Right cardiac atrium (tissue), 5 donors: ENCODE measurements around the gene MARK2. TPM values are rescaled to one million over a fixed set of nuclear protein-coding genes. Genes with fewer than 3 reads are reported as not detected.
"Not testable (repeated sequence)": the region's sequence is repeated elsewhere in the genome, so short reads cannot be mapped to it uniquely, and the experiment has no call there.

Experiments
- ATAC-seq, 2 donors: fragments of 200-7000 bp; cut with Tn5 transposase; one replicate each; pipeline versions ENCODE4 v1.8.0 to v1.9.1; 2020; ENCODE audit warnings: moderate library complexity in 2 of 2, mild to moderate bottlenecking in 1 of 2
- DNase-seq, 3 donors: peaks; one replicate each; pipeline ENCODE4 v3.0.0-alpha.2; 2020
- H3K27ac ChIP-seq: one replicate; pipeline ENCODE4 v1.5.1; 2013; ENCODE audit warnings: mild to moderate bottlenecking, low read length, control low read depth, moderate library complexity
- H3K27me3 ChIP-seq: one replicate; pipeline ENCODE4 v1.6.1; 2013; ENCODE audit not compliant: control insufficient read depth, insufficient read depth
- H3K4me1 ChIP-seq: one replicate; pipeline ENCODE4 v1.6.1; 2013; ENCODE audit warnings: low read length; ENCODE audit not compliant: control insufficient read depth, insufficient read depth
- H3K4me3 ChIP-seq: one replicate; pipeline ENCODE4 v1.5.1; 2013; ENCODE audit warnings: low read length, control low read depth
- H3K9me3 ChIP-seq: one replicate; pipeline ENCODE4 v1.6.1; 2013; ENCODE audit warnings: low read length; ENCODE audit not compliant: control insufficient read depth
- whole genome bisulfite sequencing: extraction: QIAGEN DNeasy Blood & Tissue Kit; methylation state at CpG from one replicate; pipeline ENCODE4 v1.1.7; 2013; 5-methylcytosine and 5-hydroxymethylcytosine counted together
- intact Hi-C, 4 donors: fragments of 100-400 bp; cut with DNase I; formaldehyde crosslinking; loops; one replicate each; pipeline versions ENCODE4 v1.11.0 to v1.14.0; 2022 to 2023
- polyA plus RNA-seq: library from polyadenylated mRNA; stranded (reverse); fragments of 200-250 nt; gene quantifications from one replicate; pipeline ENCODE4 v1.2.3, GENCODE V29; 2013
- total RNA-seq, 4 donors: library from RNA; stranded (reverse); fragmentation: NEBNext Ultra II Directional; extraction: Animal tissue kit (Norgen Biotek cat#: 25700); gene quantifications; one replicate each; pipeline ENCODE4 v1.2.1, GENCODE V29; 2021
- donor health status: healthy with polysubstance abuse.
- donor health status: DM: no; HTN: yes; CAD: no.
- donor health status: DM: no; HTN: no; CAD: no.
- donor health status: DM: no; HTN: yes; CAD: no; lungs with severe emphysema.
- donor health status: DM: yes; HTN: yes; CAD: no.

Gene MARK2
- total and polyA plus RNA-seq, 5 donors = 20.0 to 45.3 (median 40.6) TPM

- WGBS = 88% methylated on average over 2 of the region's 2 CpGs
- no peak overlapping the region for H3K27ac ChIP-seq
- H3K27me3 ChIP-seq = no peaks in the 10 kb centered on the region
- H3K4me3 ChIP-seq = no peak overlapping the region
- H3K4me1 ChIP-seq = peaks cover 4% of the 10 kb centered on the region
- ATAC-seq (no peak), DNase-seq (no peak)
- intact Hi-C loops = no loop called here
- H3K9me3 ChIP-seq = no peaks in the 10 kb centered on the region
Observed at GRCh38 chr11:63855975-63856374, 17.1 kb downstream of the MARK2 start.

- Histone ChIP-seq H3K4me3 (no peak overlapping the region), H3K27me3 (no peaks in the 10 kb centered on the region), H3K27ac (no peak overlapping the region), H3K4me1 (peaks cover 2% of the 10 kb centered on the region), H3K9me3 (no peaks in the 10 kb centered on the region)
- WGBS = 77% methylated on average over 11 of the region's 11 CpGs
- ATAC-seq (peak; percentile 76 to 88), DNase-seq (peak; percentile 44 to 74 (median 72))
- intact Hi-C loops = no loop called here
Observed at GRCh38 chr11:63858628-63859550, 20.0 kb downstream of the MARK2 start.

GRCh38 chr11:63862923-63863322 is 24.0 kb downstream of the MARK2 start:
- DNase-seq (no peak), ATAC-seq (no peak)
- no peak overlapping the region for H3K27ac ChIP-seq
- intact Hi-C loops = no loop called here
- peaks cover 2% of the 10 kb centered on the region for H3K4me1 ChIP-seq
- H3K4me3 ChIP-seq = no peak overlapping the region
- no peaks in the 10 kb centered on the region for H3K9me3 ChIP-seq
- H3K27me3 ChIP-seq = no peaks in the 10 kb centered on the region
- 45% methylated on average over 4 of the region's 4 CpGs for WGBS

- intact Hi-C loops, H3K4me3 ChIP-seq, DNase-seq, ATAC-seq, H3K27ac ChIP-seq, H3K4me1 ChIP-seq, H3K9me3 ChIP-seq, H3K27me3 ChIP-seq: not testable (repeated sequence)
- WGBS = 98% methylated on average over 6 of the region's 6 CpGs
Observed at GRCh38 chr11:63863620-63864019, 24.7 kb downstream of the MARK2 start.

- no peak overlapping the region for H3K27ac ChIP-seq
- intact Hi-C loops = no loop called here
- whole genome bisulfite sequencing = 58% methylated on average over 4 of the region's 4 CpGs
- DNase-seq (peak; percentile 68 to 85 (median 68)), ATAC-seq (no peak)
- no peaks in the 10 kb centered on the region for H3K27me3 ChIP-seq
- peaks cover 13% of the 10 kb centered on the region for H3K4me1 ChIP-seq
- H3K4me3 ChIP-seq = no peak overlapping the region
- H3K9me3 ChIP-seq = no peaks in the 10 kb centered on the region
Observed at GRCh38 chr11:63866211-63866610, 27.3 kb downstream of the MARK2 start.

- H3K9me3 ChIP-seq = no peaks in the 10 kb centered on the region
- peaks cover 18% of the 10 kb centered on the region for H3K4me1 ChIP-seq
- H3K27ac ChIP-seq = no peak overlapping the region
- no peak for DNase-seq
- no peak overlapping the region for H3K4me3 ChIP-seq
- WGBS = 93% methylated on average over 4 of the region's 4 CpGs
- ATAC-seq = no peak
- intact Hi-C loops = no loop called here
- no peaks in the 10 kb centered on the region for H3K27me3 ChIP-seq
Observed at GRCh38 chr11:63867511-63867910, 28.6 kb downstream of the MARK2 start.

GRCh38 chr11:63868399-63869064 is 29.6 kb downstream of the MARK2 start:
- ATAC-seq (no peak), DNase-seq (peak in 1 of 3 donors; percentile 67)
- intact Hi-C loops = no loop called here
- Histone ChIP-seq H3K9me3 (no peaks in the 10 kb centered on the region), H3K4me3 (no peak overlapping the region), H3K27me3 (no peaks in the 10 kb centered on the region), H3K4me1 (peaks cover 22% of the 10 kb centered on the region), H3K27ac (no peak overlapping the region)
- 35% methylated on average over 9 of the region's 9 CpGs for WGBS

- Histone ChIP-seq H3K9me3 (no peaks in the 10 kb centered on the region), H3K27me3 (no peaks in the 10 kb centered on the region), H3K27ac (no peak overlapping the region), H3K4me3 (no peak overlapping the region), H3K4me1 (peaks cover 22% of the 10 kb centered on the region)
- intact Hi-C loops = no loop called here
- ATAC-seq = no peak
- no peak for DNase-seq
- 83% methylated on average over 7 of the region's 7 CpGs for WGBS
Observed at GRCh38 chr11:63869171-63869591, 30.3 kb downstream of the MARK2 start.

- 63% methylated on average over 8 of the region's 8 CpGs for WGBS
- Histone ChIP-seq H3K27me3 (no peaks in the 10 kb centered on the region), H3K9me3 (no peaks in the 10 kb centered on the region), H3K4me1 (peaks cover 24% of the 10 kb centered on the region), H3K27ac (no peak overlapping the region), H3K4me3 (no peak overlapping the region)
- intact Hi-C loops = no loop called here
- no peak for ATAC-seq
- no peak for DNase-seq
Observed at GRCh38 chr11:63869683-63870082, 30.8 kb downstream of the MARK2 start.

- no peak for ATAC-seq
- 62% methylated on average over 14 of the region's 14 CpGs for WGBS
- H3K4me3 ChIP-seq = no peak overlapping the region
- no peaks in the 10 kb centered on the region for H3K27me3 ChIP-seq
- DNase-seq = no peak
- H3K9me3 ChIP-seq = no peaks in the 10 kb centered on the region
- intact Hi-C loops = no loop called here
- peaks cover 30% of the 10 kb centered on the region for H3K4me1 ChIP-seq
- H3K27ac ChIP-seq = peak overlapping the region; percentile 33
Observed at GRCh38 chr11:63870351-63871140, 31.6 kb downstream of the MARK2 start.
